GM21737 (cell line): ENCODE results near the gene INHA.

Source experiments
- ATAC-seq: cut with Tn5 transposase; IDR thresholded peaks from one replicate; pipeline ENCODE4 v1.9.1; 2021; ENCODE audit warnings: mild to moderate bottlenecking, moderate library complexity; ENCODE audit not compliant: unreplicated experiment

Gene INHA

GRCh38 chr2:219608399-219608964, 36.4 kb downstream of the INHA start:
- ATAC-seq: no peak

DNA sequence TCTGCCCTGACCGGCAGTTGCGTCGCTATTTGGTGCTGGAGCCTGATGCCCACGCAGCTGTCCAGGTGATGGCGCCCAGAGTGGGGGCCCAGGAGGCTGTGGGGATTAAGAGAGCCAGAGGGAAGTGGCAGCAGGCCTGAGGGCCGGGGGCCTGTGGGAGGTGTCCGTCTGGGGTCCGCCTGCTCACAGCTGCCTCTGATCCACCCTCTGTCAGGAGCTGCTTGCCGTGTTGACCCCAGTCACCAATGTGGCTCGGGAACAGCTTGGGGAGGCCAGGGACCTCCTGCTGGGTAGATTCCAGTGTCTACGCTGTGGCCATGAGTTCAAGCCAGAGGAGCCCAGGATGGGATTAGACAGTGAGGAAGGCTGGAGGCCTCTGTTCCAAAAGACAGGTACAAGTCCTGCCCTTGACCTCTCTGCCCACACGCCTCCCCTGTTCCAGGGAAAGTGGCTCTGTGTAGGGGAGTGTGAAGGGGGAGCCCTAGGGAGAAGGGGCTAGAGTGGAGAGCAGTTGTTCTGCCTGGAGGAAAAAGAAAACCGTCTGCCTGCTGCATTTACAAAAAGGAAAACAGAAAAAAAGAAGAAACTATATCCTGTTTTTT, 37.1 kb downstream of the INHA start:
- ATAC-seq: no peak

GRCh38 chr2:219611306-219611705, 39.2 kb downstream of the INHA start:
- ATAC-seq: no peak

DNA sequence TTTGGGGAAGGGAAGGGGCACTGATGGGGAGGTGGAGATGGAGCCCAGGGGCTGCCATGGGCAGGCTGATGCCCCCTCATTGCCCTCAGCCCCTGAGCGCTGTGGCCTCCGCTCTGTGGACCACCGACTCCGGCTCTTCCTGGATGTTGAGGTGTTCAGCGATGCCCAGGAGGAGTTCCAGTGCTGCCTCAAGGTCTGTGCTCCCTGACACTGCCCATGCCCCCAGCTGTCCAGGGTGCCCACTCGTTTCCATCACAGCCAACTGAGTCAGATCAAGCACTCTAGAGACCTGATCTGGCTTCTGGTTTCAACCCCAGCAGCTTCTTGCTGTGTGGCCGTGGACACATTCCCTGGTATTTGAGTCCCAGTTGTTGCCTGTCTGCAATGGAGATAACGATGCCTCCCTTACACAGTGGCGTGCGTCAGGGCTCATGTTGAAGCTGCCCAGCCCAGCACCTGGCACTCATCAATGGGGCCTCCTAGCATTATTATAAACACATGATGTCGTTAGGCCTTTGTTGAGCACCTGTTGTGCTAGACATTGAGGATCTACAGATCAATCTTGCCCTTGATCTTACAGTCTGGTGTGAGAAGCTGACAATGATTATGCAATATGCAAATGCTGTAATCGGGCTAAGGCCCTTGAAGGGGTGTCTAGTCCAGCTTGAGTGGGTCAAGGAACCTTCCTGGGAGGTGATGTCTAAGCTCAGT, 39.9 kb downstream of the INHA start:
- no peak for ATAC-seq

DNA sequence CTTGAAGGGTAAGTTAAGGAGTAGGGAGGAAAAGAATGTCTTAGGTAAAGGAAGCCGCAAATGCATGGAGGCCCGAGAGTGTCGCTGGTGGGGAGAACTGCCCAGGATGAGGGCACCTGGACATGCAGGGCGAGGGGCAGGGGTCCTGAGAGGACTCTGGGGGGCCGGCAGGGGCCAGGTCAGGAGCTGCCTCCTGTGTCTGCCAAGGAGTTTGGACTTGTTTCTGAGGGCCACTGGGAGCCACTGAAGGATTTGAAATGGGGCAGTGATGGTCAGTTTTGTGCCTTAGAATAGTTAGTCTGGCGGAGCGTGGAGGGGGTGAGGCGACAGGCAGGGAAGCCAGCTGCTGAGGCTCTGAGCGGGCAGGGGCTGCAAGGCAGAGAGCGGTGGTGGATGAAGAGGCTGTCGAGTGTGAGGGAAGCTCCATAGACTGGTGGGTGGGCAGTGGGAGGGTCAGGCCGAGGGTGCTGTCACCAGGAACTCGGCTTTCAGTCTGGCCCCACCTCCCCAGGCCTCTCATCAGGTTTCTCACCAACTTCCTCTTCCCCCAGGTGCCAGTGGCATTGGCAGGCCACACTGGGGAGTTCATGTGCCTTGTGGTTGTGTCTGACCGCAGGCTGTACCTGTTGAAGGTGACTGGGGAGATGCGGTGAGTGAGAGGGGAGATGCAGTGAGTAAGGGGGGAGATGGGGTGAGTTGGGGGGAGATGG, 40.6 kb downstream of the INHA start:
- ATAC-seq: no peak

- no peak for ATAC-seq
These were observed 41.5 kb downstream of the INHA start for GRCh38 chr2:219613461-219614070.

DNA sequence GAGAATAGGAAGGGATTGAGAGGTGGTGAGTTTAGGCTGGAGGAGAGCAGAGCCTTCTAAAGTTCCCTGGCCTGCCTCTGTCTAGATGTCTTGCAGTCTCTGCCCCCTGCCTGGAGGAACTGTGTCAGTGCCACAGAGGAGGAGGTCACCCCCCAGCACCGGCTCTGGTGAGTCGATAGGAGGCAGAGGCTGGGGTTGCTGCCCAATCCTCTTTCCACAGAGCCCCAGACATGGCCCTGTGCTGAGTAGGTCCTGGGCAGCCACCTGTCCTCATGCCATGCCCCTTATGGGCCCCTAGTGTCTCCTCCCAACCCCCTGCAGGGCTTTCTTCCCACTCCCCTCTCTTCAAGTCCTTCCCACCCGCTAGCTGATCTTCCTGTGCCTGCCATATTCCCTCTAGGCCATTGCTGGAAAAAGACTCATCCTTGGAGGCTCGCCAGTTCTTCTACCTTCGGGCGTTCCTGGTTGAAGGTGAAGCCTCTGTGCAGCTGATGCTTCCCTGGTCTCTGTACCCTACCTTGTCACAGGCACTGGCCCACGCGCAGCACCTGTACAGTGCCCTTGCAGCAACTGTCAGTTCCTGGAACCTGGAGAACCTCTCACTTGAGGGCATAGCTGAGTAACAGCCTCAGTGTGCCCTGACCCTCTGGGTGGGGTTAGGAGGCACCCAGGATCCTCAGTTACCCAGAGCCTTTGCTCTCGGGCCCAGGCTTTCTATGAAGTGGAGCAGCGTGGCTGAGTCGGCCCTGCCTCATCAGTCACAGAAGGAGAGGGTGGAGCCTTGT, 42.2 kb downstream of the INHA start:
- no peak for ATAC-seq

GRCh38 chr2:219615036-219615435, 42.9 kb downstream of the INHA start:
- ATAC-seq: no peak

DNA sequence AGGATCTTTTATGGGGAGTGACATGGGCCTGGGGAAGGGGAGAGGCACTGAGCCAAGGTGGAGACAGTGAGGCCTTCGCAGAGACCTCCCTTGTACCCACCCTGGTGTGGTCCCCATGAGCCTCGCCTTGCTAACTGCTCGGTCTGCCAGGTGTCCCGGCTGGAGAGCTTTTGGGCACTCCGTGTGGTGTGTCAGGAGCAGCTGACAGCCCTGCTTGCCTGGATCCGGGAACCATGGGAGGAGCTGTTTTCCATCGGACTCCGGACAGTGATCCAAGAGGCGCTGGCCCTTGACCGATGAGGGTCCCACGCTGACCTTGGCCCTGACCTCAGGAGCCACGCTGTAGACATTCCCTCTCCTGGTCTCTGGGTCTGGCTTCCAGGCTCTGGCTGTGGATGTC, 43.8 kb downstream of the INHA start:
- no peak for ATAC-seq

DNA sequence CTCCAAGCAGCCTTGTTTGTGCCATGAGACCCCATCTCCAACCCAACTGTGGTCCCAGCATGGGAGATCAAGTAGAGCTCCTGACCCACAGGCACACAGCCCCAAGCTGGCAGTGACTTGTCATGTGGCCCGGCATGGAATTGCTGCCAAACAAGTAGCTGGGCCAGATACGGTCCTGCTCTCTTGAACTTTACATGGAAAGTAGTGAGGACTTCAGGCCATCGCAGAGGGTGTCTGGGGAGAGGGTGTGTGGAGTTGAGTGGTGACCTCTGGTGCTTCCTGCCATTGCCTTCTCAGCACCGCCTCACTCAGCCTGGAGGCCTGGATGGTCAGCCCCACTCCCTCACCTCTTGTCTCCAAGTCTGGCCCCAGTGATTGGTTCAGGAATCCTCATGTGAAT, 44.4 kb downstream of the INHA start:
- no peak for ATAC-seq

DNA sequence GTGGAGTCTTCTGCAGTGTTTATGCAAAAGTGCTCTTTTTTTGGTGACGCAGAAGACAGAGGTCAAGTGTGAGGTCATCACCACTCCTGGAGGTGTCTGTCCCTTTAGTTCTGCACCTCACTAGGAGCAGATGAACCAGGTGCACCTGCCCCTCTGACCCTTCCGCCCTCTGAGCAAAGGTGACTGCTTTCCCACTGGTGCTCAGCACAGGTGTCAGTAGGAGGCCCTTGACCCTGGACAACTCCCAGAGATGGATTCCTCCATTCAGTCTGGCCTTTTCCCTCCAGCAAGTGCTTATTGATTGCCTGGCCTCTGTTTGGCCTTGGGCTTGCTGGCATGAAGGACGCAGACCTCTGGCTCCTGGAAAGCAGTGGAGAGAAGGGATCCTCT, 46.6 kb downstream of the INHA start:
- ATAC-seq: no peak

GRCh38 chr2:219619235-219619634, 47.1 kb downstream of the INHA start:
- no peak for ATAC-seq

DNA sequence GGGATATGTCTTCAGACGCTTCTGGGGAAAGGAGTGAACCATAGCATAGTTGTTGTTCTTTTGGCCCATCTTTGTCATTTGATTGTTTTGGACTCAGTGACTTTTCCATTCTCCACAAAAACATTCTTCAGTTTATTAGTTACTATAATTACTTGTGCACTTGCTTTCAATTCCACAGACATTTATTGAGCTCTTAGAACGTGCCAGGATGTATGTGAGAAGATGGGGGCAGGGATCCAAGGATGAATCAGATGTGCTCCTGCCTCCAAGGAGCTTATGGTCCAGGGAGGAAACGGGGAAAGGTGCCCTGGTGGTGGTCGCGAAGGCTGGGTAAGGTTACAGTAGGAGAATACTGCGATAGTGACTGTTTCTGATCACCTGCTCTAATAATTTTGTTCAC, 48.4 kb downstream of the INHA start:
- no peak for ATAC-seq

DNA sequence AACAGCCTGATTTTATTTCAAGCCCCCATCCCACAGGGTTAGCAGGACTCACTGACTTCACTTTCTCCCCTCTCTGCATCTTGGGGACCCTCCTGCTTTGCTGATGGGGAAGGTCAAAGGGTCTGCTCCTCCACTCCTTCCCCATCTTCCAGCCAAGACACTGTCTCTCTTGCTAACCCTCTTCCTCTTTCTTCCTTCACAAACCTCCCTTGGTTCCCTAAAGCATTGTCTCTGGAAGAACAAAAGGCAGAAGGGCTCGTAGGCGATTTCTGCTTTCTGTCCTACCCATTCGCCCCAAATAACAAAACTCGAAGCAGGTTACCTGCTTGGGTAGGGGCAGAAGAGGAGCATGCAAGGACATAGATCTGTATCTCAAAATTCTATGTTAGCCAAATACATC, 49.8 kb downstream of the INHA start:
- ATAC-seq: no peak

DNA sequence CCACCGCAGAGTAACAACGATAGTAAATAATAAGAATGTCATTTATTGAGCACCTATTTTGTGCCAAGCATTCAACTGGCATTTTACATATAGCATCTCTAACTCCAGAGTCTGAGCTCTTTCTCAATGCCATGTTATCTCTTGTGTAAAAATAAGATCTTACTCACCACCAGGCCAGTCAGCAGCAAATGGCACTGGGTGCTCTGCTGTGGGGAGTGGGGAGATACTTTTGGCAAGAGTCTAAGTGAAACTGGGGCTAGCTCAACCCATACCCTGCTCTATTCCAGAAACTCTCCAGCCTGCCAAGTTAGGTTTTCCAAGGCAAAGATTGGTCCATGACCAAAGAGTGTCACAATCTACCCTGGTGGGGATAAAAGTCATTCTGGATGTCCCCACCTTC, 50.4 kb downstream of the INHA start:
- ATAC-seq: no peak

DNA sequence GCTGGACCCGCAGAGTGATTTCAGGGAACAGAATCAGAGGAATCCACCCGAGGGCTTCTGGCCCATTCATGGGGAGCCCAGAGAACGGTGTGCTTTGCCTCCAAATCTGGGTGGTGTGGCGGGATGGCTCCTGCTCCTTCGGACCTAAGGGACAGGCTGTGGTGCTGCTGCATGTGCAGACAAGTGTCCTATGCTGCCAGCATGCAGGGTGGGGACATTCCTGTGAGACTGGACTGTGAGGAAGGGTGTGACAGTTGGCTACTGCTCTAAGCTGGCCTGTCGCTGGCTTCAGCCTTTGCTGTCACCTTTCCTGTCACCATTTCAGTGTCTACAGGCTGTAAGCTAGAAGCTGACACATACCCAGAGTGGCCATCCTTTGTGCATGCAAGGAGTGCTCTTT, 52.5 kb downstream of the INHA start:
- ATAC-seq: no peak

DNA sequence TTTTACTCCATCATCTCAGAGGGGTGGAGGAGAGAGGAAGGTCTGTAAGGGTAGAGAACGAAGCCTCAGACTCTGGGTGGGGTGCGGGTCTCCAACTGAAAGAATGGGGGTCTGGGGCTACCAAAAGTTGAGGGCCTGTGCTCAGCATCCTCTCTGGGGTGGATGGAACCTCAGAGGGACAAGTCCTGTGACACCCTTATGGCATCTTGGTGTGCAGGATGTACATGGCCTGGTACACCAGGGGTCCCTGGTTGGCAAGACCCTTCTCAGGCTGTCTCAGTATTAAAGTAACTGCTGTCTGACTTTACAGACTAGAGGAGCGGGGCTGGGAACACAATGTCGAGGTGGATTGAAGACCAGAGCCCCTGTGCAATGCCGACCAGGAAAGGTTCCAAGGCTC, 53.1 kb downstream of the INHA start:
- ATAC-seq: no peak
